Liver (tissue), 9 donors: ENCODE data around the gene LRRC74B. TPM values are rescaled to one million over a fixed set of nuclear protein-coding genes. Genes with fewer than 3 reads are reported as not detected.

Experiments
- DNase-seq: peaks from one replicate; pipeline ENCODE4 v3.0.0-alpha.2; 2017; ENCODE audit warnings: low spot score
- H3K27ac ChIP-seq, 2 donors: one replicate each; pipeline ENCODE4 v1.7.0; 2013; ENCODE audit warnings: inconsistent platforms in 2 of 2, low read length in 2 of 2, control low read depth in 1 of 2, low read depth in 1 of 2, mild to moderate bottlenecking in 1 of 2
- H3K27me3 ChIP-seq, 4 donors: one replicate each; pipeline versions ENCODE4 v1.6.1 to v1.7.0; 2013; ENCODE audit warnings: low read length in 3 of 4, inconsistent platforms in 1 of 4, mild to moderate bottlenecking in 1 of 4, moderate library complexity in 1 of 4; ENCODE audit not compliant: control insufficient read depth in 4 of 4, insufficient read depth in 4 of 4
- H3K36me3 ChIP-seq, 4 donors: one replicate each; pipeline versions ENCODE4 v1.6.1 to v1.7.0; 2013; ENCODE audit warnings: low read length in 3 of 4, mild to moderate bottlenecking in 3 of 4, low read depth in 1 of 4, moderate library complexity in 1 of 4; ENCODE audit not compliant: control insufficient read depth in 4 of 4, insufficient read depth in 3 of 4
- H3K4me1 ChIP-seq, 4 donors: one replicate each; pipeline versions ENCODE4 v1.6.1 to v1.7.0; 2013; ENCODE audit warnings: low read length in 3 of 4, mild to moderate bottlenecking in 3 of 4, moderate library complexity in 1 of 4; ENCODE audit not compliant: control insufficient read depth in 4 of 4, insufficient read depth in 4 of 4
- H3K4me3 ChIP-seq, 3 donors: one replicate each; pipeline versions ENCODE4 v1.6.1 to v1.7.0; 2013; ENCODE audit warnings: low read length in 3 of 3, control low read depth in 1 of 3, low read depth in 1 of 3, mild to moderate bottlenecking in 1 of 3
- H3K9ac ChIP-seq, 2 donors: one replicate each; pipeline ENCODE4 v1.7.0; 2013; ENCODE audit warnings: low read length in 2 of 2, mild to moderate bottlenecking in 2 of 2, moderate library complexity in 2 of 2, control low read depth in 1 of 2, low read depth in 1 of 2
- H3K9me3 ChIP-seq, 4 donors: one replicate each; pipeline versions ENCODE4 v1.6.1 to v1.7.0; 2013; ENCODE audit warnings: low read length in 3 of 4; ENCODE audit not compliant: control insufficient read depth in 4 of 4
- FOXA1 ChIP-seq: IDR thresholded peaks from 2 replicates; pipeline ENCODE4 v1.6.1; 2016; ENCODE audit warnings: antibody characterized with exemption
- GABPA ChIP-seq, 2 donors: IDR thresholded peaks in 1 of 2; conservative IDR thresholded peaks in 1 of 2; 2 replicates each; pipeline ENCODE4 v1.6.1; 2016; ENCODE audit warnings: antibody characterized with exemption in 2 of 2, mild to moderate bottlenecking in 1 of 2, moderate library complexity in 1 of 2
- HNF4G ChIP-seq: IDR thresholded peaks from 2 replicates; pipeline ENCODE4 v1.6.1; 2016; ENCODE audit warnings: antibody characterized with exemption
- RAD21 ChIP-seq, 2 donors: IDR thresholded peaks; 2 replicates each; pipeline ENCODE4 v1.6.1; 2016; ENCODE audit warnings: antibody characterized with exemption in 2 of 2, mild to moderate bottlenecking in 2 of 2
- RXRA ChIP-seq, 2 donors: IDR thresholded peaks; 2 replicates each; pipeline ENCODE4 v1.6.1; 2017 to 2018; ENCODE audit warnings: antibody characterized with exemption in 2 of 2, mild to moderate bottlenecking in 1 of 2
- SP1 ChIP-seq: IDR thresholded peaks from 2 replicates; pipeline ENCODE4 v1.6.1; 2018; ENCODE audit warnings: antibody characterized with exemption, mild to moderate bottlenecking
- TAF1 ChIP-seq: conservative IDR thresholded peaks from 2 replicates; pipeline ENCODE4 v1.6.1; 2016; ENCODE audit warnings: antibody characterized with exemption, mild to moderate bottlenecking
- WGBS: extraction: QIAGEN DNeasy Blood & Tissue Kit; methylation state at CpG from one replicate; pipeline ENCODE4 v1.1.7; 2013; 5-methylcytosine and 5-hydroxymethylcytosine counted together
- polyA plus RNA-seq, 2 donors: library from polyadenylated mRNA; stranded (reverse) in 1 of 2; unstranded in 1 of 2; fragments of 200-250 nt in 1 of 2; fragments of >200 nt in 1 of 2; fragmentation: Nextera tagmentation in 1 of 2; extraction: Ambion mirVana in 1 of 2; gene quantifications; one replicate each; pipeline versions ENCODE4 v1.2.1 to v1.2.3, GENCODE V29; 2013 to 2015
- total RNA-seq, 2 donors: library from RNA; depleted of rRNA; stranded (reverse); fragments of >200 nt; gene quantifications; one replicate each; pipeline ENCODE4 v1.2.3, GENCODE V29; 2014
- TF ChIP-seq, protein P1 (sequence below): IDR thresholded peaks from 2 replicates; pipeline ENCODE4 v1.6.1; 2016; ENCODE audit warnings: antibody characterized with exemption
- TF ChIP-seq, protein P2 (sequence below): IDR thresholded peaks from 2 replicates; pipeline ENCODE4 v1.6.1; 2016; ENCODE audit warnings: antibody characterized with exemption
- TF ChIP-seq, protein P3 (sequence below): fragments of 150-350 bp; IDR thresholded peaks from 2 replicates; pipeline ENCODE4 v1.5.1; 2017; ENCODE audit warnings: improper control_type of control experiment, low read depth, low read length; ENCODE audit not compliant: missing input control
- donor health status: healthy.
- donor health status: healthy.
- donor health status: healthy.
- donor health status: healthy.
- donor health status: healthy.

LRRC74B gene
- total and polyA plus RNA-seq, 4 donors, result not detected

DNA sequence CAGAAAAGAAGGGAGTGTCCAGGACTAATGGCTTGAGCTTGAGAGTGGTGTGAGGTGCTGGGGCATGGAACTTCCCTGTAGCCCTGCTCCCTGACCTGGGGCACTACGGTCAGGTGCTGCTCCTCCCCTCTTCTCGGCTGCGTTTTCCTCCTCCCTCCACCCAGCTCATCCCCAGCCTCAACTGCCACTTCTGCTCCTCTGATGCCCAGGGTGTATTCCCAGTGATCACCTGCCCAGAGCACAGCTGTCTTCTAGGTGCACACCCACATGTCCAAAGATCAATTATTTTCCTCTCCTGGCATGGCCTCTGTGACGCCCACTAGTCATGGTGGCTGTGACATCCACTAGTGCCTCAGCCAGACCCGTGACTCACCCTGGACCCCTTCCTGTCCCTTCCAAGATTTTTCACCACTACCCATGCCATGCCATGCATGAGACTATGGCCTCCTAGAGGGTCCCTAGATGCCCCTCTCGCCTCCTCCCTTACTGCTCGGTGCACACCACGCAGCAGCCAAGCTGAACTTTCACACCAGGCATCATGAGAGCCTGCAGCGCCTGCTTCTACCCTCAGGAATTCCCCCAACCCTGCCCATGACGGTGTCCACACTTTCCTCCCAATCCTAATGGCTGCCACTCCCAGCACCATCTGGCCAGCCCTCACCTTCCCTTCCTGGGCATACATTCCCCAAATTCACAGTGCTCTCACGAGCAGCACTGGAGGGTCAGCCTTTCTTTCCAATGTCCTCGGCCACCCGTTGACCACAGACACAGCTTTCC is 28.9 kb upstream of the LRRC74B start:
- Histone ChIP-seq H3K4me3 (no peak overlapping the region), H3K9ac (no peak overlapping the region), H3K27ac (no peak overlapping the region), H3K4me1 (peaks cover 0 to 7% (median 3%) of the 10 kb centered on the region in 4 donors), H3K36me3 (no peaks in the 10 kb centered on the region), H3K27me3 (no peaks in the 10 kb centered on the region), H3K9me3 (no peaks in the 10 kb centered on the region)
- no peak for TF ChIP-seq SP1
- WGBS, result 87% methylated on average over 13 of the region's 13 CpGs
- DNase-seq, result no peak

DNA sequence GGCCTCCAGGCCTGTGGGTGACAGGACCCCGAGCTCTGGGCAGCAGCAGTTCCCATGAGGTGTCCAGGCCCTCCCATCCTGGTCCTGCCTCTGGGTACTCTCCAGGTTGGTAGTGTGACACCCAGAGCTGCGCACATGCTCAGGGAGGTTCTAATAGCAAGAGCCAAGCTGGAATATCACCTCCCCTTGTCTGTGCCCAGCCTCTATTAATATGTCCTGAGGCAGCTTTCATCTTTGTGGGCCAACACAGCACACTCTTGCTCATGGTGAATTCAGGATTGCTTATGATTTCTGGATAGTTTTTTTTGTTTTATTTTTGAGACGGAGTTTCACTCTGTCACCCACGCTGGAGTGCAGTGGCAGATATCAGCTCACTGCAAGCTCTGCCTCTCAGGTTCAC is 27.4 kb upstream of the LRRC74B start:
- H3K27ac ChIP-seq, result no peak overlapping the region
- no peak overlapping the region for H3K4me3 ChIP-seq
- H3K27me3 ChIP-seq, result no peaks in the 10 kb centered on the region
- H3K4me1 ChIP-seq, result peaks cover 0 to 7% (median 3%) of the 10 kb centered on the region in 4 donors
- H3K9me3 ChIP-seq, result no peaks in the 10 kb centered on the region
- no peak overlapping the region for H3K9ac ChIP-seq
- 93% methylated on average over 4 of the region's 4 CpGs for WGBS
- H3K36me3 ChIP-seq, result no peaks in the 10 kb centered on the region
- no peak for DNase-seq
- TF ChIP-seq SP1 (no peak), GABPA (IDR thresholded peaks at IDR 0.05 in 1 of 2, conservative IDR thresholded peaks at IDR 0.05 in 1 of 2) (no peak), RXRA (IDR thresholded peaks at IDR 0.05) (no peak), RAD21 (IDR thresholded peaks at IDR 0.05) (no peak), TAF1 (no peak), FOXA1 (no peak), HNF4G (no peak)
- TF ChIP-seq, protein P1, sequence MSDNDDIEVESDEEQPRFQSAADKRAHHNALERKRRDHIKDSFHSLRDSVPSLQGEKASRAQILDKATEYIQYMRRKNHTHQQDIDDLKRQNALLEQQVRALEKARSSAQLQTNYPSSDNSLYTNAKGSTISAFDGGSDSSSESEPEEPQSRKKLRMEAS, result no peak

DNA sequence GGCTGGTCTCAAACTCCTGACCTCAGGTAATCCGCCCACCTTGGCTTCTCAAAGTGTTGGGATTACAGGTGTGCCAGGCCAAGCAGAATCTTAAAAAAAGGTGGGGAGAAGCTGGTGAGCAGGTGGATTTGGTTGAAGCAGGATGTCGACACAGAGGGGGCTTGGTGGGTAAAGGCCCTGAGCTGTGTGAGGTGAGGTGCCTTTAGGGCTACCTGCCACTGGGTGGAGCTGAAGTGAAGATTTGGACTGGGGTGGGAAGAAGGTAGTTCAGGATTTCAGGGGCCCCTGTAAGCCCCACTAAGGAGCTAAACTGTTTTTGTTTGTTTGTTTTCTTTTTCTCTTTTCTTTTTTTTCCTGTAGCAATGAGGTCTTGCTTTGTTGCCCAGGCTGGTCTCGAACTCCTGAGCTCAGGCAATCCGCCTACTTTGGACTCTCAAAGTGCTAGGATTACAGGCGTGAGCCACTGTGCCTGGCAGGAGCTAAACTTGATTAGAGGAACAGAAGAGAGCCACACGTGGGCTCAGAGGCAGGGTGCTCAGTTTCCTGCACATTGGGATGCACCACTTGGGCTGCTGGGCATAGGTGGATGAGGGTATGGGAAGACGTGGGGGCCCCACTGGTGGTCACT is 24.8 kb upstream of the LRRC74B start:
- 68% methylated on average over 7 of the region's 7 CpGs for WGBS
- no peaks in the 10 kb centered on the region for H3K4me1 ChIP-seq
- TF ChIP-seq, protein P2, sequence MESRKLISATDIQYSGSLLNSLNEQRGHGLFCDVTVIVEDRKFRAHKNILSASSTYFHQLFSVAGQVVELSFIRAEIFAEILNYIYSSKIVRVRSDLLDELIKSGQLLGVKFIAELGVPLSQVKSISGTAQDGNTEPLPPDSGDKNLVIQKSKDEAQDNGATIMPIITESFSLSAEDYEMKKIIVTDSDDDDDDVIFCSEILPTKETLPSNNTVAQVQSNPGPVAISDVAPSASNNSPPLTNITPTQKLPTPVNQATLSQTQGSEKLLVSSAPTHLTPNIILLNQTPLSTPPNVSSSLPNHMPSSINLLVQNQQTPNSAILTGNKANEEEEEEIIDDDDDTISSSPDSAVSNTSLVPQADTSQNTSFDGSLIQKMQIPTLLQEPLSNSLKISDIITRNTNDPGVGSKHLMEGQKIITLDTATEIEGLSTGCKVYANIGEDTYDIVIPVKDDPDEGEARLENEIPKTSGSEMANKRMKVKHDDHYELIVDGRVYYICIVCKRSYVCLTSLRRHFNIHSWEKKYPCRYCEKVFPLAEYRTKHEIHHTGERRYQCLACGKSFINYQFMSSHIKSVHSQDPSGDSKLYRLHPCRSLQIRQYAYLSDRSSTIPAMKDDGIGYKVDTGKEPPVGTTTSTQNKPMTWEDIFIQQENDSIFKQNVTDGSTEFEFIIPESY, result no peak
- TF ChIP-seq, protein P3, sequence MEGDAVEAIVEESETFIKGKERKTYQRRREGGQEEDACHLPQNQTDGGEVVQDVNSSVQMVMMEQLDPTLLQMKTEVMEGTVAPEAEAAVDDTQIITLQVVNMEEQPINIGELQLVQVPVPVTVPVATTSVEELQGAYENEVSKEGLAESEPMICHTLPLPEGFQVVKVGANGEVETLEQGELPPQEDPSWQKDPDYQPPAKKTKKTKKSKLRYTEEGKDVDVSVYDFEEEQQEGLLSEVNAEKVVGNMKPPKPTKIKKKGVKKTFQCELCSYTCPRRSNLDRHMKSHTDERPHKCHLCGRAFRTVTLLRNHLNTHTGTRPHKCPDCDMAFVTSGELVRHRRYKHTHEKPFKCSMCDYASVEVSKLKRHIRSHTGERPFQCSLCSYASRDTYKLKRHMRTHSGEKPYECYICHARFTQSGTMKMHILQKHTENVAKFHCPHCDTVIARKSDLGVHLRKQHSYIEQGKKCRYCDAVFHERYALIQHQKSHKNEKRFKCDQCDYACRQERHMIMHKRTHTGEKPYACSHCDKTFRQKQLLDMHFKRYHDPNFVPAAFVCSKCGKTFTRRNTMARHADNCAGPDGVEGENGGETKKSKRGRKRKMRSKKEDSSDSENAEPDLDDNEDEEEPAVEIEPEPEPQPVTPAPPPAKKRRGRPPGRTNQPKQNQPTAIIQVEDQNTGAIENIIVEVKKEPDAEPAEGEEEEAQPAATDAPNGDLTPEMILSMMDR, result peak; percentile 7

More for the DNA sequence above, 24.8 kb upstream of the LRRC74B start:
- DNase-seq, result no peak
- H3K36me3 ChIP-seq, result no peaks in the 10 kb centered on the region
- H3K27me3 ChIP-seq, result no peaks in the 10 kb centered on the region
- H3K9me3 ChIP-seq, result no peaks in the 10 kb centered on the region
- no peak overlapping the region for H3K9ac ChIP-seq
- H3K4me3 ChIP-seq, result no peak overlapping the region
- H3K27ac ChIP-seq, result no peak overlapping the region
